ENCODE data around the gene MED12L. TPM values are rescaled to one million over a fixed set of nuclear protein-coding genes. Genes with fewer than 3 reads are reported as not detected.

Gene MED12L
- total RNA-seq, 6 experiments from 2014 or later, result 0.05 to 0.64 (median 0.13) TPM; not detected in 1

- peak; percentile 13 for DNase-seq
- peaks cover 12% of the 10 kb centered on the region for H3K9me3 Mint-ChIP-seq
- no peaks in the 10 kb centered on the region for H3K27me3 Mint-ChIP-seq (ENCODE audit: insufficient read depth)
- peaks cover 6% of the 10 kb centered on the region for H3K36me3 Mint-ChIP-seq (ENCODE audit: low read depth)
- no peak for TF ChIP-seq CTCF (IDR thresholded peaks at IDR 0.05)
- H3K4me1 Mint-ChIP-seq (ENCODE audit: low read depth), result peaks cover 46% of the 10 kb centered on the region
- H3K27ac Mint-ChIP-seq, result no peak overlapping the region
- H3K4me3 Mint-ChIP-seq, result no peak overlapping the region
These were observed 229.7 kb downstream of the MED12L start for GRCh38 chr3:151315136-151315535.

GRCh38 chr3:151315846-151316245, 230.4 kb downstream of the MED12L start:
- Mint-ChIP-seq H3K36me3 (ENCODE audit: low read depth) (peaks cover 6% of the 10 kb centered on the region), H3K4me3 (no peak overlapping the region), H3K9me3 (peaks cover 12% of the 10 kb centered on the region), H3K4me1 (ENCODE audit: low read depth) (peaks cover 48% of the 10 kb centered on the region), H3K27ac (no peak overlapping the region), H3K27me3 (ENCODE audit: insufficient read depth) (no peaks in the 10 kb centered on the region)
- no peak for DNase-seq
- no peak for TF ChIP-seq CTCF (IDR thresholded peaks at IDR 0.05)

GRCh38 chr3:151316267-151316991, 231.0 kb downstream of the MED12L start, which contains the start of gene GPR87:
Gene GPR87 (minus strand): TSS chr3:151316820. CDS start chr3:151300100, 16,720 bp downstream.
- TF ChIP-seq CTCF (IDR thresholded peaks at IDR 0.05), result no peak
- Mint-ChIP-seq H3K4me1 (ENCODE audit: low read depth) (peaks cover 48% of the 10 kb centered on the region), H3K4me3 (no peak within 1 kb of the TSS), H3K9me3 (peaks cover 12% of the 10 kb centered on the region), H3K27ac (no peak within 1 kb of the TSS), H3K27me3 (ENCODE audit: insufficient read depth) (no peaks in the 10 kb centered on the region), H3K36me3 (ENCODE audit: low read depth) (peaks cover 6% of the 10 kb centered on the region)
- no peak for DNase-seq

- peaks cover 48% of the 10 kb centered on the region for H3K4me1 Mint-ChIP-seq (ENCODE audit: low read depth)
- H3K4me3 Mint-ChIP-seq, result no peak overlapping the region; the same call in 1 of the 2 replicates
- H3K27me3 Mint-ChIP-seq (ENCODE audit: insufficient read depth), result no peaks in the 10 kb centered on the region
- H3K9me3 Mint-ChIP-seq, result peaks cover 12% of the 10 kb centered on the region
- peaks cover 6% of the 10 kb centered on the region for H3K36me3 Mint-ChIP-seq (ENCODE audit: low read depth)
- DNase-seq, result peak; percentile 21
- no peak for TF ChIP-seq CTCF (IDR thresholded peaks at IDR 0.05)
- H3K27ac Mint-ChIP-seq, result no peak overlapping the region
These were observed 232.8 kb downstream of the MED12L start for GRCh38 chr3:151318313-151318712.

- peaks cover 11% of the 10 kb centered on the region for H3K9me3 Mint-ChIP-seq
- H3K27ac Mint-ChIP-seq, result no peak overlapping the region
- DNase-seq, result no peak
- peaks cover 6% of the 10 kb centered on the region for H3K36me3 Mint-ChIP-seq (ENCODE audit: low read depth)
- H3K27me3 Mint-ChIP-seq (ENCODE audit: insufficient read depth), result no peaks in the 10 kb centered on the region
- H3K4me1 Mint-ChIP-seq (ENCODE audit: low read depth), result peaks cover 48% of the 10 kb centered on the region
- no peak for TF ChIP-seq CTCF (IDR thresholded peaks at IDR 0.05)
- no peak overlapping the region for H3K4me3 Mint-ChIP-seq
These were observed 233.5 kb downstream of the MED12L start for GRCh38 chr3:151318991-151319390.
